Type B pancreatic cell (in vitro differentiated cells): Measurements from ENCODE around the gene MMP15. TPM values are rescaled to one million over a fixed set of nuclear protein-coding genes. Genes with fewer than 3 reads are reported as not detected.

Experiments
- DNase-seq: peaks from one replicate; pipeline ENCODE4 v3.0.0; 2021; ENCODE audit warnings: mixed read lengths; ENCODE audit not compliant: unreplicated experiment; ENCODE audit errors: extremely low spot score
- H3K27ac Mint-ChIP-seq: 2 replicates; pipeline ENCODE4 v1.8.0; 2021; ENCODE audit warnings: mild to moderate bottlenecking, mixed read lengths
- H3K27me3 Mint-ChIP-seq: 2 replicates; pipeline ENCODE4 v1.8.0; 2021; ENCODE audit warnings: mixed read lengths
- H3K36me3 Mint-ChIP-seq: 2 replicates; pipeline ENCODE4 v1.8.0; 2021; ENCODE audit warnings: mixed read lengths
- H3K4me1 Mint-ChIP-seq: one replicate; pipeline ENCODE4 v1.8.0; 2021; ENCODE audit warnings: mixed read lengths; ENCODE audit not compliant: unreplicated experiment
- H3K4me3 Mint-ChIP-seq: 2 replicates; pipeline ENCODE4 v1.8.0; 2021; ENCODE audit warnings: mild to moderate bottlenecking, mixed read lengths
- H3K9me3 Mint-ChIP-seq: 2 replicates; pipeline ENCODE4 v1.8.0; 2021; ENCODE audit warnings: mixed read lengths
- total RNA-seq: library from RNA; stranded (reverse); gene quantifications from 2 replicates; pipeline ENCODE4 v1.2.1, GENCODE V29; 2021; ENCODE audit warnings: low replicate concordance
- TF ChIP-seq, protein P1 (sequence below): fragments of 200-600 bp; sonication (generic); conservative IDR thresholded peaks from 2 replicates; pipeline ENCODE4 v1.5.0; 2021; ENCODE audit warnings: antibody characterized with exemption, mild to moderate bottlenecking

The MMP15 gene
- total RNA-seq, 1 donor from 2014 or later, result 33.2 TPM

GRCh38 chr16:58045096-58045495 is 19.5 kb downstream of the MMP15 start:
- Mint-ChIP-seq H3K4me1 (peaks cover 8% of the 10 kb centered on the region), H3K27ac (no peak overlapping the region), H3K4me3 (no peak overlapping the region), H3K27me3 (no peaks in the 10 kb centered on the region), H3K36me3 (no peaks in the 10 kb centered on the region), H3K9me3 (no peaks in the 10 kb centered on the region)
- no peak for DNase-seq
- TF ChIP-seq, protein P1, sequence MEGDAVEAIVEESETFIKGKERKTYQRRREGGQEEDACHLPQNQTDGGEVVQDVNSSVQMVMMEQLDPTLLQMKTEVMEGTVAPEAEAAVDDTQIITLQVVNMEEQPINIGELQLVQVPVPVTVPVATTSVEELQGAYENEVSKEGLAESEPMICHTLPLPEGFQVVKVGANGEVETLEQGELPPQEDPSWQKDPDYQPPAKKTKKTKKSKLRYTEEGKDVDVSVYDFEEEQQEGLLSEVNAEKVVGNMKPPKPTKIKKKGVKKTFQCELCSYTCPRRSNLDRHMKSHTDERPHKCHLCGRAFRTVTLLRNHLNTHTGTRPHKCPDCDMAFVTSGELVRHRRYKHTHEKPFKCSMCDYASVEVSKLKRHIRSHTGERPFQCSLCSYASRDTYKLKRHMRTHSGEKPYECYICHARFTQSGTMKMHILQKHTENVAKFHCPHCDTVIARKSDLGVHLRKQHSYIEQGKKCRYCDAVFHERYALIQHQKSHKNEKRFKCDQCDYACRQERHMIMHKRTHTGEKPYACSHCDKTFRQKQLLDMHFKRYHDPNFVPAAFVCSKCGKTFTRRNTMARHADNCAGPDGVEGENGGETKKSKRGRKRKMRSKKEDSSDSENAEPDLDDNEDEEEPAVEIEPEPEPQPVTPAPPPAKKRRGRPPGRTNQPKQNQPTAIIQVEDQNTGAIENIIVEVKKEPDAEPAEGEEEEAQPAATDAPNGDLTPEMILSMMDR, result no peak

DNA sequence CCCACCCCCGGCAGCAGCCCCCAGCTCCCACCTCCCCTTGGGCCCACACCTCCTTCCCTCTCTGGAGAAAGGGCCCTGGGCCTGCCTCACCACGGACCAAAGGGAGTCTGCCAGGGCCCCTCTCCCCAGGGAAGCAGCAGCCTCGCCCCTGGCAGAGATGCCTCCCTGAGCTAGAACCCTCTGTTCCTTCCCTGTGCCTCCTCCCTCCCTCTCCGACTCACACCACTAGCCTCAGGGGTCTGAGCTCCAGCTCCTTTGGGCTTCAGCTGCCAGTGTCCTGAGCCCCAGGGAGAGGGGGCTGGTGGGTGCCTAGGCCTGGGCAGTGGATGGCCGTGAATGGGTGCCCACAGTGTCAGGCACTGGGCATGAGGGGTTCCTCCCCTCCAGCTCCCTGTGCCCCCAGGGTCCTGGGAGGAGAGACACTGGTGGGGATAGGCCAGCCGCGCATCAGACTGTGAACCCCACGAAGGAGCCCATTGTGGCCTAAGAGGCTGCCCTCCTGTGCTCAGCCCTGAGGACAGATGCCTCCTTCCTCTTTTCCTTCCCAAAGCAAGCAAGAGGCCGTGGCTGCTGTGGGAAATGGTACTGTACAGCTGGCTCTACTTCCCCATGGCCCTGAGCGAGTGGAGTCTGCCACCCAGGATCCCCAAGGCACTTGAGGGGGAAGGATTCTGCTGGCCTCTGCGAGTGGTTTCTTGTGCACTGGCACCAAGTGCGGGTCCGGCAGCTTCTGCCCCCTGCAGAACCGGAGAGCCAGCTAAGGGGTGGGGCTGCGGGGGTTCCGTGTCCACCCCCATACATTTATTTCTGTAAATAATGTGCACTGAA is 20.7 kb downstream of the MMP15 start:
- no peaks in the 10 kb centered on the region for H3K27me3 Mint-ChIP-seq
- H3K27ac Mint-ChIP-seq, result no peak overlapping the region
- TF ChIP-seq, protein P1, result no peak
- H3K4me1 Mint-ChIP-seq, result peaks cover 10% of the 10 kb centered on the region
- no peaks in the 10 kb centered on the region for H3K36me3 Mint-ChIP-seq
- no peak overlapping the region for H3K4me3 Mint-ChIP-seq
- no peaks in the 10 kb centered on the region for H3K9me3 Mint-ChIP-seq
- no peak for DNase-seq

GRCh38 chr16:58046936-58047335 is 21.4 kb downstream of the MMP15 start:
- H3K4me3 Mint-ChIP-seq, result no peak overlapping the region
- no peak for DNase-seq
- H3K27ac Mint-ChIP-seq, result no peak overlapping the region
- H3K36me3 Mint-ChIP-seq, result no peaks in the 10 kb centered on the region
- H3K9me3 Mint-ChIP-seq, result no peaks in the 10 kb centered on the region
- H3K4me1 Mint-ChIP-seq, result peaks cover 10% of the 10 kb centered on the region
- TF ChIP-seq, protein P1, result no peak
- H3K27me3 Mint-ChIP-seq, result no peaks in the 10 kb centered on the region

GRCh38 chr16:58047557-58048348 is 22.2 kb downstream of the MMP15 start:
- no peak overlapping the region for H3K27ac Mint-ChIP-seq
- TF ChIP-seq, protein P1, result no peak
- H3K4me3 Mint-ChIP-seq, result no peak overlapping the region
- peaks cover 10% of the 10 kb centered on the region for H3K4me1 Mint-ChIP-seq
- no peaks in the 10 kb centered on the region for H3K27me3 Mint-ChIP-seq
- no peak for DNase-seq
- H3K36me3 Mint-ChIP-seq, result no peaks in the 10 kb centered on the region
- H3K9me3 Mint-ChIP-seq, result no peaks in the 10 kb centered on the region

DNA sequence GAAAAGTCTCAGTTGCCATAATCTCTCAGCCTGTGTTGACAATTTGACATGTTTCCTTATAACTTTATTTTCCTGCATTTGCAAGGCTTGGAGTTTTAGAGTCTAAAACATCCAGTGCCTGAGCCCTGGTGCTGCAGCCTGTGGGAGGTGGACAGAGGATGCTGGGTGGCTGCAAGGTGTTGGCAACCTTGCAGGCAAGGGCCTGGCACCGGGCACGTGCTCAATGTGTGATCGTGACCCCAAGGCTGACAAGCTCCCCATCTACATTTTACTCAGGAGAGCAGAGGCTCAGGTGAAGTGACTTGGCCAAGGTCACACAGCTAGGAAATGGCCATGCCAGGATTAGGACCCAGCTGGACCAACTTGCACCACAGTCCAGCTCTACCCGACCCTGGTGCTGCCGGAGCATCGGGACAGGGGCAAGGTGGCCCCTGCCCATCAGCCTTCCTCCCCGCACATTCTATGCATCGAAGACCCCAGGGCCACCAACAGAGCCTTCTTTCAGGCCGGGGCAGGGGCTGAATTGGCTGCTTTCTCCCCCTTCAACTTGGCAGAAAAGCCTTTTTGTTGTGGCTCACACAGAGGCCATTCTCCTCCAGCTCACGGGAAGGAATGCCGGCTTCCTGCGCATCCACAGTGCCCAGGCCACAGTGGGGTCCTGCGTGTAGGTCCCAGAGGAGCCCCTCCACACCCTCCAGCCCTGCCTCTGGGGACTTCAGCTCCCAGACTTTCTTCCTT is 23.1 kb downstream of the MMP15 start:
- H3K4me3 Mint-ChIP-seq, result no peak overlapping the region
- H3K9me3 Mint-ChIP-seq, result no peaks in the 10 kb centered on the region
- H3K4me1 Mint-ChIP-seq, result peaks cover 10% of the 10 kb centered on the region
- TF ChIP-seq, protein P1, result no peak
- H3K27me3 Mint-ChIP-seq, result no peaks in the 10 kb centered on the region
- no peaks in the 10 kb centered on the region for H3K36me3 Mint-ChIP-seq
- DNase-seq, result no peak
- no peak overlapping the region for H3K27ac Mint-ChIP-seq
